ENCODE measurements around the gene CT45A8.
"Not testable (repeated sequence)": the region's sequence is repeated elsewhere in the genome, so short reads cannot be mapped to it uniquely, and the experiment has no call there.

The CT45A8 gene, protein sequence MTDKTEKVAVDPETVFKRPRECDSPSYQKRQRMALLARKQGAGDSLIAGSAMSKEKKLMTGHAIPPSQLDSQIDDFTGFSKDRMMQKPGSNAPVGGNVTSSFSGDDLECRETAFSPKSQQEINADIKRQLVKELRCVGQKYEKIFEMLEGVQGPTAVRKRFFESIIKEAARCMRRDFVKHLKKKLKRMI

DNA sequence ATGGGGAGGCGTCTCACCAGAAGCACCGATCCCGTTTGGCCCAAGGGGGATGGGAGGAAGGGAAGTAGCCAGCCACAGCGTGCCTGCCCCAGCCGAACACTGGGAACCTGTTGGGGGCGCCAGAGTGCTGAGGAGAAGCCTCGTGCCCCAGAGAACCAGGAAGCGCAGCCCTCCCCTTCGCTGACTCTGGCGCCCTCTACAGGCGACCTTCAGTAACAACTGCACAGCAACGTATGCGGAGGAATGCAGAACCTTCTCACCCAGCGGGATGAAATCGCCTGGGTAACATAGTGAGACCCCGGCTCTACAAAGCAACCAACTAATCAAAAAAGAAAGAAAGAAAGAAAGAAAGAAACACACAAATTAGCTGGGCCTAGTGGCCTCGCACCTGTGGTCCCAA, at the start of gene CT45A8:
CT45A8 (minus strand) TSS at position 101 of the 400 bp plus-strand sequence. CDS start 3,755 bp downstream, outside the sequence.
- not testable (repeated sequence) for DNase-seq (ENCODE audit: low spot score)

GRCh38 chrX:135893294-135893817, 39.0 kb upstream of the CT45A8 start, which contains the start of the genes CT45A10 and SAGE1:
Gene CT45A10 (minus strand): TSS chrX:135893444. CDS start chrX:135885344, 8,100 bp downstream.
Gene SAGE1 (plus strand): TSS chrX:135893716. CDS start chrX:135896243, 2,527 bp downstream.
- DNase-seq (ENCODE audit: low spot score) = no peak

DNA sequence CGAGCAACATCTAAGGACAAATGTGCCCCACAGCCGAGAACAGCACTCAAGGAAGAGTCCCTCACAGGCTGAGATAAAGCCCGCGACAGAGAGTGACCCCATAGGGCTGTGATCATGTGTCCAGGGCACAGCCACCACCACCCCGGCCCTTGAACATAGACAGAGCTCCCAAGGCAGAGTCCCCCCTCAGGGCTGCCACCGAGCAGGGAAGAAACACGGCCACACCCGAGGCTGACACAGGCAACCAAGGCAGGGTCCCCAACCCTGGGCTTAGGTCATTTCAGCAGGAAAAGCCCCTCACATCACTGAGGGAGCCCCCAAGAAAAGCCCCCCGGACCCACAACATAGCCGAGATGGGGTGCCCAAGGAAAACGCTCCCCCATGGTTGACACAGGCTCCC, 38.4 kb upstream of the CT45A8 start:
- DNase-seq (ENCODE audit: low spot score) = no peak

GRCh38 chrX:135890087-135890585, 35.8 kb upstream of the CT45A8 start:
- no peak for DNase-seq (ENCODE audit: low spot score)

GRCh38 chrX:135888976-135889375, 34.6 kb upstream of the CT45A8 start:
- DNase-seq (ENCODE audit: low spot score) = not testable (repeated sequence)

- not testable (repeated sequence) for DNase-seq (ENCODE audit: low spot score)
Observed at GRCh38 chrX:135888230-135888629, 33.9 kb upstream of the CT45A8 start.

- DNase-seq (ENCODE audit: low spot score) = not testable (repeated sequence)
Observed at GRCh38 chrX:135882741-135883140, 28.4 kb upstream of the CT45A8 start.

DNA sequence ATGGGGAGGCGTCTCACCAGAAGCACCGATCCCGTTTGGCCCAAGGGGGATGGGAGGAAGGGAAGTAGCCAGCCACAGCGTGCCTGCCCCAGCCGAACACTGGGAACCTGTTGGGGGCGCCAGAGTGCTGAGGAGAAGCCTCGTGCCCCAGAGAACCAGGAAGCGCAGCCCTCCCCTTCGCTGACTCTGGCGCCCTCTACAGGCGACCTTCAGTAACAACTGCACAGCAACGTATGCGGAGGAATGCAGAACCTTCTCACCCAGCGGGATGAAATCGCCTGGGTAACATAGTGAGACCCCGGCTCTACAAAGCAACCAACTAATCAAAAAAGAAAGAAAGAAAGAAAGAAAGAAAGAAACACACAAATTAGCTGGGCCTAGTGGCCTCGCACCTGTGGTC, 17.4 kb upstream of the CT45A8 start, which contains the start of gene CT45A9:
CT45A9 (minus strand) TSS at position 101 of the 400 bp plus-strand sequence. CDS start 3,751 bp downstream, outside the sequence.
- DNase-seq (ENCODE audit: low spot score) = not testable (repeated sequence)

GRCh38 chrX:135837180-135837579, 17.2 kb downstream of the CT45A8 start, which contains the start of gene CT45A7:
Gene CT45A7 (minus strand): TSS chrX:135837280. CDS start chrX:135833533, 3,747 bp downstream.
- DNase-seq (ENCODE audit: low spot score) = not testable (repeated sequence)

DNA sequence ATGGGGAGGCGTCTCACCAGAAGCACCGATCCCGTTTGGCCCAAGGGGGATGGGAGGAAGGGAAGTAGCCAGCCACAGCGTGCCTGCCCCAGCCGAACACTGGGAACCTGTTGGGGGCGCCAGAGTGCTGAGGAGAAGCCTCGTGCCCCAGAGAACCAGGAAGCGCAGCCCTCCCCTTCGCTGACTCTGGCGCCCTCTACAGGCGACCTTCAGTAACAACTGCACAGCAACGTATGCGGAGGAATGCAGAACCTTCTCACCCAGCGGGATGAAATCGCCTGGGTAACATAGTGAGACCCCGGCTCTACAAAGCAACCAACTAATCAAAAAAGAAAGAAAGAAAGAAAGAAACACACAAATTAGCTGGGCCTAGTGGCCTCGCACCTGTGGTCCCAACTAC, 34.4 kb downstream of the CT45A8 start, which contains the start of gene CT45A2:
CT45A2 (minus strand) TSS at position 101 of the 400 bp plus-strand sequence. CDS start 3,747 bp downstream, outside the sequence.
- DNase-seq (ENCODE audit: low spot score) = not testable (repeated sequence)

- DNase-seq (ENCODE audit: low spot score) = not testable (repeated sequence)
Observed at GRCh38 chrX:135802687-135803086, 51.7 kb downstream of the CT45A8 start, which contains the start of gene CT45A6. Gene CT45A6 (minus strand): TSS chrX:135802787. CDS start chrX:135798993, 3,794 bp downstream.
